Neuronal stem cell (in vitro differentiated cells): ENCODE results near the gene DHX36.

Experiments
- DNase-seq: peaks from one replicate; pipeline ENCODE4 v3.0.0-alpha.2; 2013; ENCODE audit warnings: low spot score
- H2AFZ ChIP-seq: one replicate; pipeline ENCODE4 v1.6.1; 2013; ENCODE audit warnings: mild to moderate bottlenecking, low read length, inconsistent platforms
- H2AK5ac ChIP-seq: 2 replicates; pipeline ENCODE4 v1.6.1; 2013; ENCODE audit warnings: low read depth, mild to moderate bottlenecking, inconsistent platforms, low read length, moderate library complexity, mixed read lengths
- H2BK120ac ChIP-seq: 2 replicates; pipeline ENCODE4 v1.6.1; 2013; ENCODE audit warnings: low read depth, mild to moderate bottlenecking, inconsistent platforms, low read length, moderate library complexity, mixed read lengths
- H2BK12ac ChIP-seq: one replicate; pipeline ENCODE4 v1.6.1; 2013; ENCODE audit warnings: low read length, inconsistent platforms
- H2BK15ac ChIP-seq: 2 replicates; pipeline ENCODE4 v1.6.1; 2013; ENCODE audit warnings: mild to moderate bottlenecking, low read length, inconsistent platforms, mixed read lengths
- H2BK5ac ChIP-seq: one replicate; pipeline ENCODE4 v1.6.1; 2013; ENCODE audit warnings: inconsistent platforms, mild to moderate bottlenecking, low read length, moderate library complexity
- H3K14ac ChIP-seq: one replicate; pipeline ENCODE4 v1.6.1; 2013; ENCODE audit warnings: low read length, inconsistent platforms
- H3K18ac ChIP-seq: 2 replicates; pipeline ENCODE4 v1.6.1; 2013; ENCODE audit warnings: low read length, inconsistent platforms
- H3K23ac ChIP-seq: 2 replicates; pipeline ENCODE4 v1.6.1; 2013; ENCODE audit warnings: low read depth, mild to moderate bottlenecking, mixed read lengths, low read length, inconsistent platforms; ENCODE audit not compliant: poor library complexity
- H3K27ac ChIP-seq: replicated peaks from 3 replicates; pipeline ENCODE4 v1.5.1; 2013; ENCODE audit warnings: low read length, inconsistent platforms
- H3K27me3 ChIP-seq, 3 experiments: 2 replicates each; pipeline ENCODE4 v1.6.1; 2013; ENCODE audit warnings: low read length in 3 of 3, mild to moderate bottlenecking in 2 of 3, inconsistent platforms in 1 of 3, low read depth in 1 of 3, mixed read lengths in 1 of 3, moderate library complexity in 1 of 3; ENCODE audit not compliant: control insufficient read depth in 3 of 3, insufficient read depth in 3 of 3
- H3K36me3 ChIP-seq, 2 donors: replicated peaks in 1 of 2; 2 replicates each; pipeline ENCODE4 v1.6.1; 2013; ENCODE audit warnings: low read length in 2 of 2; ENCODE audit not compliant: control insufficient read depth in 2 of 2, insufficient read depth in 2 of 2
- H3K4ac ChIP-seq: 2 replicates; pipeline ENCODE4 v1.6.1; 2013; ENCODE audit warnings: inconsistent platforms, mild to moderate bottlenecking, low read length, moderate library complexity
- H3K4me1 ChIP-seq, 2 donors: 1 replicate in 1 of 2; 2 replicates in 1 of 2; pipeline ENCODE4 v1.6.1; 2013; ENCODE audit warnings: low read length in 2 of 2, low read depth in 1 of 2; ENCODE audit not compliant: control insufficient read depth in 2 of 2, insufficient read depth in 1 of 2
- H3K4me2 ChIP-seq: one replicate; pipeline ENCODE4 v1.6.1; 2013; ENCODE audit warnings: mild to moderate bottlenecking, low read length, inconsistent platforms; ENCODE audit not compliant: insufficient read depth, poor library complexity, severe bottlenecking
- H3K4me3 ChIP-seq, 2 donors: 2 replicates each; pipeline ENCODE4 v1.5.1; 2013; ENCODE audit warnings: low read length in 2 of 2, mild to moderate bottlenecking in 2 of 2, inconsistent platforms in 1 of 2, moderate library complexity in 1 of 2
- H3K79me1 ChIP-seq: one replicate; pipeline ENCODE4 v1.6.1; 2013; ENCODE audit warnings: low read depth, mild to moderate bottlenecking, inconsistent platforms, low read length, moderate library complexity
- H3K9ac ChIP-seq: one replicate; pipeline ENCODE4 v1.6.1; 2013; ENCODE audit warnings: mild to moderate bottlenecking, low read depth, low read length, inconsistent platforms; ENCODE audit not compliant: poor library complexity
- H3K9me3 ChIP-seq, 2 donors: replicated peaks in 1 of 2; 2 replicates each; pipeline versions ENCODE3 to v1.6.1; 2013; ENCODE audit warnings: low read length in 2 of 2, mild to moderate bottlenecking in 2 of 2, inconsistent platforms in 1 of 2, low read depth in 1 of 2, mixed read lengths in 1 of 2, moderate library complexity in 1 of 2; ENCODE audit not compliant: control insufficient read depth in 2 of 2, insufficient read depth in 1 of 2
- H4K8ac ChIP-seq: one replicate; pipeline ENCODE4 v1.6.1; 2013; ENCODE audit warnings: low read depth, mild to moderate bottlenecking, inconsistent platforms, low read length, moderate library complexity
- H4K91ac ChIP-seq: one replicate; pipeline ENCODE4 v1.6.1; 2013; ENCODE audit warnings: low read length, low read depth, mild to moderate bottlenecking, inconsistent platforms; ENCODE audit not compliant: poor library complexity
- WGBS, 2 donors: extraction: QIAGEN DNeasy Blood & Tissue Kit; methylation state at CpG; one replicate each; pipeline ENCODE4 v1.1.7; 2013; ENCODE audit warnings: missing lambda C conversion rate in 2 of 2, mixed read lengths in 1 of 2; ENCODE audit not compliant: insufficient read length in 2 of 2, insufficient replicate concordance in 1 of 2; ENCODE audit errors: extremely low coverage in 2 of 2; 5-methylcytosine and 5-hydroxymethylcytosine counted together

The DHX36 gene

GRCh38 chr3:154275292-154275691, 49.0 kb downstream of the DHX36 start:
- H3K27ac ChIP-seq = no peak overlapping the region
- H2BK12ac ChIP-seq = no peak overlapping the region
- H2BK5ac ChIP-seq = no peak overlapping the region
- peaks cover 16 to 100% of the 10 kb centered on the region in 2 donors for H3K36me3 ChIP-seq
- H3K23ac ChIP-seq = no peak overlapping the region
- no peak overlapping the region for H4K91ac ChIP-seq
- H3K4me2 ChIP-seq = no peak overlapping the region
- no peak for DNase-seq
- no peak overlapping the region for H3K4ac ChIP-seq
- no peak overlapping the region for H3K4me3 ChIP-seq
- no peak overlapping the region for H2BK120ac ChIP-seq
- no peak overlapping the region for H2AFZ ChIP-seq
- H3K14ac ChIP-seq = no peak overlapping the region
- H3K27me3 ChIP-seq = no peaks in the 10 kb centered on the region
- H2AK5ac ChIP-seq = no peak overlapping the region
- H3K18ac ChIP-seq = no peak overlapping the region
- H3K9ac ChIP-seq = no peak overlapping the region
- H3K4me1 ChIP-seq = no peaks in the 10 kb centered on the region
- no CpG with 5 or more reads among the region's 2 CpGs for WGBS, 2 donors
- no peak overlapping the region for H2BK15ac ChIP-seq
- H4K8ac ChIP-seq = no peak overlapping the region
- no peaks in the 10 kb centered on the region for H3K79me1 ChIP-seq
- H3K9me3 ChIP-seq = peaks cover 0 to 2% of the 10 kb centered on the region in 2 donors

DNA sequence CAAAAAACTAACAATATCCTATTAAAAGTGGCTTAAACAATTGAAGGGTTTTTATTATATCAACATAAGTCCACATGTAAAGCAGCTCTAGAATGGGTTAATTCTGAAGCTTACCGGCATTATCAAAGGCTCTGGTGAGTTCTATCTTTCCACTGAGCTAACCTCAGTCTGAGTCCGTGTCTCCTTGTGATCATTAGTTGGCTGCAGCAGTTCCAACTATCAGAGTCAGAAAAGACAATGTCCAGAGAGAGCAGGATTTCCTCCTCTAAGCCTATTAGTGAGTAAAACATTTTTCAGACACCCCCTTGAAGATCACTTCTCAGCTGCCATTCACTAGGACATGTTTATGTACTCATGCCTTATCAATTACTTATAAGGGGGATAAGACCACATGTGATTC, 49.9 kb downstream of the DHX36 start:
- no peaks in the 10 kb centered on the region for H3K4me1 ChIP-seq
- no peaks in the 10 kb centered on the region for H3K27me3 ChIP-seq
- H4K8ac ChIP-seq = no peak overlapping the region
- H3K4me3 ChIP-seq = no peak overlapping the region
- no peak for DNase-seq
- H2AK5ac ChIP-seq = no peak overlapping the region
- no peak overlapping the region for H3K4ac ChIP-seq
- no peak overlapping the region for H2BK120ac ChIP-seq
- no peak overlapping the region for H3K27ac ChIP-seq
- no peak overlapping the region for H2BK12ac ChIP-seq
- H3K79me1 ChIP-seq = no peaks in the 10 kb centered on the region
- H3K23ac ChIP-seq = no peak overlapping the region
- H4K91ac ChIP-seq = no peak overlapping the region
- H3K4me2 ChIP-seq = no peak overlapping the region
- H2BK5ac ChIP-seq = no peak overlapping the region
- WGBS, 2 donors = no CpG with 5 or more reads among the region's 2 CpGs
- peaks cover 2 to 7% of the 10 kb centered on the region in 2 donors for H3K9me3 ChIP-seq
- peaks cover 20 to 100% of the 10 kb centered on the region in 2 donors for H3K36me3 ChIP-seq
- H3K9ac ChIP-seq = no peak overlapping the region
- H3K18ac ChIP-seq = no peak overlapping the region
- H2AFZ ChIP-seq = no peak overlapping the region
- H3K14ac ChIP-seq = no peak overlapping the region
- H2BK15ac ChIP-seq = no peak overlapping the region

DNA sequence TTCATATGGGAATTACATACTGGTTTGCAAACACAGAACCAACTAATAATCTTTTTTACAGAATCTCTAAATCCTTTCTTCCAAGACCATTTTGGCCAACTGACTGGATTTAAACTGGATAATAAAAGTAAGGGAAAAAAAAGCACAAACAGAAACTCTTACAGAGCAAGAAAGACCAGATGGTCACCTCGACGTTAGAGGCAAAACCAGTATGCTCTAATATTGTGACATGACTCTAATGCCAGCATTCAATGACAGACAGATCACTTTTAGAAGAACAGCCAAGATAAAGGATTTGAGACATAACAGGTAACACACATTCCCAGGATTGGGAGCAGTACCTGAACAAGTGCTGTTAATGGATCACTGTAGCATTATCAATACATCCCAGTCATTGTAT, 50.9 kb downstream of the DHX36 start:
- Histone ChIP-seq H3K9me3 (peaks cover 2 to 16% of the 10 kb centered on the region in 2 donors), H3K4me3 (no peak overlapping the region), H3K18ac (no peak overlapping the region), H3K27ac (no peak overlapping the region), H2AK5ac (no peak overlapping the region), H3K23ac (no peak overlapping the region), H2BK15ac (no peak overlapping the region), H3K4ac (no peak overlapping the region), H2BK12ac (no peak overlapping the region), H2AFZ (no peak overlapping the region), H3K36me3 (peaks cover 18 to 100% of the 10 kb centered on the region in 2 donors), H4K91ac (no peak overlapping the region), H3K79me1 (no peaks in the 10 kb centered on the region), H2BK5ac (no peak overlapping the region), H3K27me3 (no peaks in the 10 kb centered on the region), H2BK120ac (no peak overlapping the region), H3K14ac (no peak overlapping the region), H3K9ac (no peak overlapping the region), H3K4me1 (no peaks in the 10 kb centered on the region), H3K4me2 (no peak overlapping the region), H4K8ac (no peak overlapping the region)
- no CpG with 5 or more reads among the region's 2 CpGs for WGBS, 2 donors
- DNase-seq = no peak

GRCh38 chr3:154254527-154254926, 69.8 kb downstream of the DHX36 start:
- Histone ChIP-seq H3K9me3 (peaks cover 4 to 18% of the 10 kb centered on the region in 2 donors), H3K14ac (no peak overlapping the region), H4K8ac (no peak overlapping the region), H2BK12ac (no peak overlapping the region), H3K27me3 (no peaks in the 10 kb centered on the region), H3K4me3 (no peak overlapping the region), H2AFZ (no peak overlapping the region), H2BK120ac (no peak overlapping the region), H3K4me2 (no peak overlapping the region), H3K36me3 (peaks cover 10 to 89% of the 10 kb centered on the region in 2 donors), H3K79me1 (no peaks in the 10 kb centered on the region), H3K4me1 (peaks cover 0 to 8% of the 10 kb centered on the region in 2 donors), H2BK15ac (no peak overlapping the region), H2AK5ac (no peak overlapping the region), H2BK5ac (no peak overlapping the region), H3K27ac (no peak overlapping the region), H4K91ac (no peak overlapping the region), H3K23ac (no peak overlapping the region), H3K9ac (no peak overlapping the region), H3K4ac (no peak overlapping the region), H3K18ac (no peak overlapping the region)
- WGBS, 2 donors = no CpG with 5 or more reads among the region's 8 CpGs
- DNase-seq = no peak
